H9 (cell line): ENCODE results near the gene LRRFIP2. TPM values are rescaled to one million over a fixed set of nuclear protein-coding genes. Genes with fewer than 3 reads are reported as not detected.

Experiments
- DNase-seq: peaks from one replicate; pipeline ENCODE4 v3.0.0-alpha.2; 2017
- H2AFZ ChIP-seq: one replicate; pipeline ENCODE4 v1.6.1; 2013; ENCODE audit warnings: mild to moderate bottlenecking, low read length, control low read depth, moderate library complexity
- H2AK5ac ChIP-seq: 2 replicates; pipeline ENCODE4 v1.6.1; 2013; ENCODE audit warnings: low read length, control low read depth, mixed read lengths; ENCODE audit not compliant: insufficient read length
- H2BK120ac ChIP-seq: one replicate; pipeline ENCODE4 v1.6.1; 2013; ENCODE audit warnings: low read depth, mild to moderate bottlenecking, low read length, control low read depth, inconsistent platforms; ENCODE audit not compliant: poor library complexity, severe bottlenecking
- H2BK12ac ChIP-seq: 2 replicates; pipeline ENCODE4 v1.6.1; 2013; ENCODE audit warnings: low read length, control low read depth, mixed read lengths, low read depth; ENCODE audit not compliant: insufficient read length
- H2BK15ac ChIP-seq: 2 replicates; pipeline ENCODE4 v1.6.1; 2013; ENCODE audit warnings: low read depth, low read length, control low read depth
- H2BK20ac ChIP-seq: one replicate; pipeline ENCODE4 v1.6.1; 2013; ENCODE audit warnings: low read depth, mild to moderate bottlenecking, low read length, control low read depth, inconsistent platforms; ENCODE audit not compliant: poor library complexity, severe bottlenecking
- H2BK5ac ChIP-seq: 2 replicates; pipeline ENCODE4 v1.6.1; 2013; ENCODE audit warnings: low read length, control low read depth, mixed read lengths; ENCODE audit not compliant: insufficient read length
- H3K14ac ChIP-seq: 2 replicates; pipeline ENCODE4 v1.6.1; 2013; ENCODE audit warnings: low read length, control low read depth; ENCODE audit not compliant: insufficient read depth
- H3K18ac ChIP-seq: 2 replicates; pipeline ENCODE4 v1.6.1; 2013; ENCODE audit warnings: low read depth, mild to moderate bottlenecking, mixed read lengths, low read length, control low read depth; ENCODE audit not compliant: insufficient read length
- H3K23ac ChIP-seq: 2 replicates; pipeline ENCODE4 v1.6.1; 2013; ENCODE audit warnings: low read length, control low read depth, mixed read lengths, low read depth; ENCODE audit not compliant: insufficient read length
- H3K23me2 ChIP-seq: 2 replicates; pipeline ENCODE4 v1.6.1; 2013; ENCODE audit warnings: low read depth, mild to moderate bottlenecking, mixed read lengths, low read length, control low read depth; ENCODE audit not compliant: insufficient read length, poor library complexity, severe bottlenecking
- H3K27ac ChIP-seq: 2 replicates; pipeline ENCODE4 v1.5.1; 2013; ENCODE audit warnings: low read length, control low read depth, mixed read lengths, low read depth; ENCODE audit not compliant: insufficient read length
- H3K27me3 ChIP-seq: 2 replicates; pipeline ENCODE4 v1.6.1; 2013; ENCODE audit warnings: low read length, control low read depth, inconsistent platforms; ENCODE audit not compliant: insufficient read depth
- H3K4ac ChIP-seq: 2 replicates; pipeline ENCODE4 v1.6.1; 2013; ENCODE audit warnings: low read depth, mild to moderate bottlenecking, control low read depth, inconsistent platforms, low read length, moderate library complexity
- H3K4me1 ChIP-seq: 2 replicates; pipeline ENCODE4 v1.6.1; 2013; ENCODE audit warnings: low read length, control low read depth, inconsistent platforms; ENCODE audit not compliant: insufficient read depth
- H3K4me2 ChIP-seq: 2 replicates; pipeline ENCODE4 v1.6.1; 2013; ENCODE audit warnings: low read length, control low read depth, mixed read lengths; ENCODE audit not compliant: insufficient read length, insufficient read depth
- H3K56ac ChIP-seq: 2 replicates; pipeline ENCODE4 v1.6.1; 2013; ENCODE audit warnings: low read depth, mild to moderate bottlenecking, mixed read lengths, low read length, control low read depth; ENCODE audit not compliant: insufficient read length
- H3K79me1 ChIP-seq: 2 replicates; pipeline ENCODE4 v1.6.1; 2013; ENCODE audit warnings: low read depth, mild to moderate bottlenecking, moderate library complexity, low read length, control low read depth, inconsistent platforms; ENCODE audit not compliant: insufficient read depth, poor library complexity, severe bottlenecking
- H3K79me2 ChIP-seq: 2 replicates; pipeline ENCODE4 v1.6.1; 2013; ENCODE audit warnings: low read length, control low read depth, inconsistent platforms; ENCODE audit not compliant: insufficient read depth
- H3K9ac ChIP-seq: 2 replicates; pipeline ENCODE4 v1.6.1; 2013; ENCODE audit warnings: low read length, control low read depth, mixed read lengths; ENCODE audit not compliant: insufficient read length; ENCODE audit errors: extremely low read depth
- H3K9me3 ChIP-seq: one replicate; pipeline ENCODE4 v1.6.1; 2013; ENCODE audit warnings: low read depth, low read length, inconsistent platforms; ENCODE audit not compliant: control insufficient read depth
- H3T11ph ChIP-seq: one replicate; pipeline ENCODE4 v1.6.1; 2013; ENCODE audit warnings: mild to moderate bottlenecking, low read length, control low read depth, inconsistent platforms
- H4K20me1 ChIP-seq: one replicate; pipeline ENCODE4 v1.6.1; 2013; ENCODE audit not compliant: control insufficient read depth, insufficient read length, insufficient read depth
- H4K5ac ChIP-seq: 2 replicates; pipeline ENCODE4 v1.6.1; 2013; ENCODE audit warnings: low read depth, mild to moderate bottlenecking, mixed read lengths, low read length, control low read depth; ENCODE audit not compliant: insufficient read length
- H4K8ac ChIP-seq: replicated peaks from 2 replicates; pipeline ENCODE4 v1.6.1; 2013; ENCODE audit warnings: low read length, control low read depth, mixed read lengths, low read depth; ENCODE audit not compliant: insufficient read length
- H4K91ac ChIP-seq: 2 replicates; pipeline ENCODE4 v1.6.1; 2013; ENCODE audit warnings: low read depth, mild to moderate bottlenecking, moderate library complexity, mixed read lengths, low read length, control low read depth; ENCODE audit not compliant: insufficient read length
- H3K27ac Mint-ChIP-seq, 3 experiments: 2 replicates in 2 of 3; 3 replicates in 1 of 3; pipeline ENCODE4 v1.8.0; 2020 to 2021; ENCODE audit warnings: mixed read lengths in 3 of 3, mild to moderate bottlenecking in 1 of 3, moderate library complexity in 1 of 3
- H3K27me3 Mint-ChIP-seq: 2 replicates; pipeline ENCODE4 v1.8.0; 2021; ENCODE audit warnings: low read depth, mild to moderate bottlenecking, moderate library complexity, mixed read lengths
- H3K36me3 Mint-ChIP-seq, 3 experiments: 2 replicates in 2 of 3; 3 replicates in 1 of 3; pipeline ENCODE4 v1.8.0; 2020 to 2021; ENCODE audit warnings: low read depth in 3 of 3, mixed read lengths in 3 of 3; ENCODE audit not compliant: insufficient read depth in 1 of 3
- H3K4me1 Mint-ChIP-seq, 2 experiments: 2 replicates each; pipeline ENCODE4 v1.8.0; 2020; ENCODE audit warnings: mixed read lengths in 2 of 2
- H3K4me3 Mint-ChIP-seq, 2 experiments: 2 replicates in 1 of 2; 3 replicates in 1 of 2; pipeline ENCODE4 v1.8.0; 2020 to 2021; ENCODE audit warnings: mild to moderate bottlenecking in 2 of 2, mixed read lengths in 2 of 2, moderate library complexity in 1 of 2
- H3K9me3 Mint-ChIP-seq, 2 experiments: 2 replicates in 1 of 2; 3 replicates in 1 of 2; pipeline ENCODE4 v1.8.0; 2020; ENCODE audit warnings: mild to moderate bottlenecking in 2 of 2, mixed read lengths in 2 of 2, moderate library complexity in 1 of 2
- WGBS: extraction: QIAGEN DNeasy Blood & Tissue Kit; methylation state at CpG from one replicate; pipeline ENCODE4 v1.1.7; 2013; ENCODE audit warnings: missing lambda C conversion rate, low lambda C conversion rate, mixed read lengths; ENCODE audit not compliant: insufficient read length; ENCODE audit errors: extremely low coverage; 5-methylcytosine and 5-hydroxymethylcytosine counted together
- total RNA-seq: library from RNA; stranded (reverse); gene quantifications from 2 replicates; pipeline ENCODE4 v1.2.1, GENCODE V29; 2021
- TF ChIP-seq, protein P1 (sequence below): fragments of 200-600 bp; sonication (generic); conservative IDR thresholded peaks from 3 replicates; pipeline ENCODE4 v1.8.0; 2021; ENCODE audit warnings: antibody characterized with exemption, mild to moderate bottlenecking

The LRRFIP2 gene
- total RNA-seq, 1 experiment from 2014 or later = 30.7 TPM

DNA sequence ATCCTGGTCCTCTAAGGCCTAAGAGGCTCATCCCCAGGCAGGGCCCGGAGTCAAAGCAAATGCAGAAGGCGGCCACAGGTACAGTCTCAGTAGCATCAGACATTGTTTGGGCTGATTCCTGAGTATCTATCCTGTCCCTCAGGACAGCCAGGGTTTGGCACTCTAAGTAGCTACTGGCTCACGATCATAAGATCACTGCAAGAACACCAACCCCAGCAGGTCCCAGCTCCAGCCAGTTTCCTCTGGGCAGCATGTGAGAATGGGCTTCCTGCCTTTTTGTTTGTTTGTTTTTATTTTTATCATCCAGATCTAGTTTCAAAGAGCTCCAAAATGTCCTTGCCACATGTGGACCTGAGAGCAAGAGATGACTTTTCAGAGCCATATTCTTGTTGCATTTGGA is 32.7 kb downstream of the LRRFIP2 start:
- Histone ChIP-seq H2BK120ac (no peak overlapping the region), H2BK20ac (no peak overlapping the region), H3K27me3 (no peaks in the 10 kb centered on the region), H2BK5ac (no peak overlapping the region), H2AK5ac (no peak overlapping the region), H3T11ph (no peak overlapping the region), H4K5ac (no peak overlapping the region), H3K4ac (no peak overlapping the region), H3K4me1 (no peaks in the 10 kb centered on the region), H3K79me2 (no peaks in the 10 kb centered on the region), H3K14ac (no peak overlapping the region), H3K4me2 (no peak overlapping the region), H3K18ac (no peak overlapping the region), H4K8ac (no peak overlapping the region), H2BK15ac (no peak overlapping the region), H3K56ac (no peak overlapping the region), H2BK12ac (no peak overlapping the region), H3K27ac (no peak overlapping the region), H4K91ac (no peak overlapping the region), H3K79me1 (peaks cover 3% of the 10 kb centered on the region), H2AFZ (no peak overlapping the region), H3K9me3 (no peaks in the 10 kb centered on the region), H3K9ac (no peak overlapping the region), H4K20me1 (no peaks in the 10 kb centered on the region), H3K23ac (no peak overlapping the region), H3K23me2 (no peaks in the 10 kb centered on the region)
- no peak overlapping the region for H3K27ac Mint-ChIP-seq
- no CpG with 5 or more reads among the region's 3 CpGs for WGBS
- H3K27me3 Mint-ChIP-seq = no peaks in the 10 kb centered on the region
- H3K4me1 Mint-ChIP-seq = no peaks in the 10 kb centered on the region; a peak in 1 of 4 replicates
- H3K9me3 Mint-ChIP-seq = no peaks in the 10 kb centered on the region
- TF ChIP-seq, protein P1, sequence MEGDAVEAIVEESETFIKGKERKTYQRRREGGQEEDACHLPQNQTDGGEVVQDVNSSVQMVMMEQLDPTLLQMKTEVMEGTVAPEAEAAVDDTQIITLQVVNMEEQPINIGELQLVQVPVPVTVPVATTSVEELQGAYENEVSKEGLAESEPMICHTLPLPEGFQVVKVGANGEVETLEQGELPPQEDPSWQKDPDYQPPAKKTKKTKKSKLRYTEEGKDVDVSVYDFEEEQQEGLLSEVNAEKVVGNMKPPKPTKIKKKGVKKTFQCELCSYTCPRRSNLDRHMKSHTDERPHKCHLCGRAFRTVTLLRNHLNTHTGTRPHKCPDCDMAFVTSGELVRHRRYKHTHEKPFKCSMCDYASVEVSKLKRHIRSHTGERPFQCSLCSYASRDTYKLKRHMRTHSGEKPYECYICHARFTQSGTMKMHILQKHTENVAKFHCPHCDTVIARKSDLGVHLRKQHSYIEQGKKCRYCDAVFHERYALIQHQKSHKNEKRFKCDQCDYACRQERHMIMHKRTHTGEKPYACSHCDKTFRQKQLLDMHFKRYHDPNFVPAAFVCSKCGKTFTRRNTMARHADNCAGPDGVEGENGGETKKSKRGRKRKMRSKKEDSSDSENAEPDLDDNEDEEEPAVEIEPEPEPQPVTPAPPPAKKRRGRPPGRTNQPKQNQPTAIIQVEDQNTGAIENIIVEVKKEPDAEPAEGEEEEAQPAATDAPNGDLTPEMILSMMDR = no peak
- peaks cover 9 to 22% (median 19%) of the 10 kb centered on the region in 3 experiments; a peak in 6 of 7 replicates for H3K36me3 Mint-ChIP-seq
- DNase-seq = no peak
- no peak overlapping the region for H3K4me3 Mint-ChIP-seq
